Muscle of leg (tissue), 11 donors: Measurements from ENCODE around the gene PTP4A2. TPM values are rescaled to one million over a fixed set of nuclear protein-coding genes. Genes with fewer than 3 reads are reported as not detected.
"Not testable (repeated sequence)": the region's sequence is repeated elsewhere in the genome, so short reads cannot be mapped to it uniquely, and the experiment has no call there.

Source experiments
- DNase-seq: peaks from one replicate; pipeline ENCODE4 v3.0.0; 2013
- H3K27ac ChIP-seq: one replicate; pipeline ENCODE4 v1.5.1; 2013; ENCODE audit warnings: mild to moderate bottlenecking, low read length, control low read depth
- H3K27me3 ChIP-seq: one replicate; pipeline ENCODE4 v1.6.1; 2013; ENCODE audit warnings: low read length; ENCODE audit not compliant: control insufficient read depth, insufficient read depth
- H3K36me3 ChIP-seq: one replicate; pipeline ENCODE4 v1.6.1; 2013; ENCODE audit warnings: low read length; ENCODE audit not compliant: control insufficient read depth, insufficient read depth
- H3K4me1 ChIP-seq: one replicate; pipeline ENCODE4 v1.6.1; 2013; ENCODE audit warnings: low read length; ENCODE audit not compliant: control insufficient read depth, insufficient read depth
- H3K4me3 ChIP-seq: one replicate; pipeline ENCODE4 v1.5.1; 2013; ENCODE audit warnings: low read length, control low read depth
- H3K9me3 ChIP-seq: replicated peaks from 2 replicates; pipeline ENCODE4 v1.6.1; 2013; ENCODE audit warnings: low read depth, low read length; ENCODE audit not compliant: control insufficient read depth
- WGBS: methylation state at CpG from one replicate; pipeline ENCODE4 v1.1.5; 2013; ENCODE audit warnings: missing lambda C conversion rate; ENCODE audit not compliant: insufficient coverage; 5-methylcytosine and 5-hydroxymethylcytosine counted together
- polyA plus RNA-seq, 8 donors: library from polyadenylated mRNA; unstranded; fragments of 120-200 nt; gene quantifications; one replicate each; pipeline versions ENCODE4 v1.2.1 to v1.2.3, GENCODE V29; 2013; ENCODE audit warnings: inconsistent platforms in 1 of 8, low replicate concordance in 1 of 8; ENCODE audit not compliant: insufficient read length in 8 of 8, insufficient read depth in 1 of 8
- total RNA-seq: library from RNA; stranded (reverse); fragments of 120-200 nt; gene quantifications from one replicate; pipeline ENCODE4 v1.2.4, GENCODE V29; 2013

The PTP4A2 gene
- total and polyA plus RNA-seq, 9 donors = 147 to 260 (median 203) TPM

GRCh38 chr1:31925824-31926223, 12.3 kb downstream of the PTP4A2 start:
- DNase-seq, H3K36me3 ChIP-seq, H3K27me3 ChIP-seq, H3K4me1 ChIP-seq, H3K27ac ChIP-seq, H3K4me3 ChIP-seq, H3K9me3 ChIP-seq: not testable (repeated sequence)
- 97% methylated on average over 5 of the region's 13 CpGs for WGBS

DNA sequence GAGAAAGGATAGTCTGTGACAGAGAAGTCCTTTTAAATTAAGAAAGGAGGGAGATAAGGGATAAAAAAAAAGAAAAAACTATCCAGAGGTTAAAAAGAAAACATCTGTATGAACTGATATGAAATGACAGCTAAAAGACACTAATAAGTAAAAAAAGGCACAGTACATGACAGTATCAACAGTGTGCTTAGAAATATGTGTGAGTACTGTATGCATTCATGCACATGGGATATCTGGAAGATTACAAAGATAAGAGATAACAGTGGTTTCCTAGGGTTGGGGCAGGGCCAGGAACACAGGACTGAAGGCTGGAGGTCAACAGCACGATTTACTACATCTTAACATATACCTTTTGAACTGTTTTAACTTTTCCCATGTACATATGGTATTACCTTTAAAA, 13.3 kb downstream of the PTP4A2 start:
- H3K9me3 ChIP-seq = no peaks in the 10 kb centered on the region
- no peak for DNase-seq
- no CpG with 5 or more reads among the region's 1 CpG for WGBS
- no peak overlapping the region for H3K4me3 ChIP-seq
- H3K4me1 ChIP-seq = peaks cover 7% of the 10 kb centered on the region
- no peaks in the 10 kb centered on the region for H3K27me3 ChIP-seq
- no peak overlapping the region for H3K27ac ChIP-seq
- H3K36me3 ChIP-seq = peaks cover 2% of the 10 kb centered on the region

DNA sequence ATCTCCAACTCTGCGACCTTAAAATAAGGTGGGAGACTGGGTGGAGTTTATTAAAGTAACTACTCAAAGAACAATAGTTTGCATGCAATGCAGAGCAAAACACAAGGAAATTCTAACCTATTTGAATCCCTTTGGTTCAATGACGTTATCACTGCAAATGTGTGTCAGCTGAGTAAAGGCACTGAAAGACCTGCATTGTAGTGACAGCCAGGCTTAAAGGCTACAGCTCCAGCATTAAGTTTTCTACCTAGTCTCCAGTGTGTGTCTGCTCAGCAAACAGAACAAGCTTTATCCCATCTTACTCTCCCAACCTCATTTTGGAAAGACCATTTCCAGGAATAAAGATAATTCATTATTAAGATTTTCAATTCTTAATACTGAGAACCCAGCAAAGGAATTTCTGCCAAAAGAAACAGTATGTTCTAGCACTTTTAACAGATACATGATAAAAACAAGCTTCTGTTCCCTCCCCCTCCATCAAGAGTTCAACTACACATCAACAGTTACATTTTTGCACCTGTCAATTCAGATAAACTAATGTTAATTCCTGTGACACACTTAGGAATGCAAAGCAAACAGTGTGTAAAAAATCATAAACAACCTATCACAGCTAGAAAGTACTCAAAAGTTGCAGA, 14.2 kb downstream of the PTP4A2 start:
- no peak for DNase-seq
- WGBS = 56% methylated on average over 1 of the region's 2 CpGs
- Histone ChIP-seq H3K4me1 (peaks cover 7% of the 10 kb centered on the region), H3K4me3 (no peak overlapping the region), H3K36me3 (no peaks in the 10 kb centered on the region), H3K27me3 (no peaks in the 10 kb centered on the region), H3K9me3 (no peaks in the 10 kb centered on the region), H3K27ac (no peak overlapping the region)

DNA sequence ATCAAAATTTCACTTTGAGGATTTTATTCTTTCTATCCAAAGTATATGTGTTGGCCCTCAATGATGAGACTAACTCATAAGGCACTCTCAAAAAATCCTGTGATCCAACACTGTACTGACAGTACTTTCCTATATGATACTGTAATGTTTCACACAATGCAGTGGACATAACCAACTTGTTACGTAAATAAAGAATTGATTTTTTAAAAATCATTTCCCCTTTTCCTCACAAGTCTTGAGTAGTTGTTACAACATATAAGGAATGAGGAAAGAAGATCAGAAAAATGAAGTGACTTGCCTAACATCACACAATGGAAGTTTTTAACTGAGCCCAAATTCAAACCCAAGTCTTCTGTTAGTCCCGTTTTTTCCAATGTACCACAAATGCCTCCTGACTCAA, 17.2 kb downstream of the PTP4A2 start:
- WGBS = 60% methylated on average over 1 of the region's 2 CpGs
- Histone ChIP-seq H3K4me1 (no peaks in the 10 kb centered on the region), H3K9me3 (no peaks in the 10 kb centered on the region), H3K4me3 (no peak overlapping the region), H3K27me3 (no peaks in the 10 kb centered on the region), H3K27ac (no peak overlapping the region), H3K36me3 (peaks cover 6% of the 10 kb centered on the region)
- DNase-seq = no peak

DNA sequence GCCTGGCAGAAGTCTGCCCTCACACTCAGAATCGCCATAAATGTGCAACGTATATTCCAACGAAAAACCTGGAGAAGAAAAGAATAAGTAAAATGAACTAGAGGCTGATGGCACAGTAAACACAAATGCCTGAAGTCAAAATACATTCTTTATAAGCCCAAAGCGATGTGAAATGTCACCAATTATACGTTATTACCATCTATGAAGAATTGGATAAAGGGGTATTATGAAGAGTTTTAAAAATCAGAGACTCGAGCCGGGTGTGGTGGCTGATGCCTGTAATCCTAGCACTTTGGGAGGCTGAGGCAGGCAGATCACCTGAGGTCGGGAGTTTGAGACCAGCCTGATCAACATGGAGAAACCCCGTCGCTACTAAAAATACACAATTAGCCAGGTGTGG, 18.6 kb downstream of the PTP4A2 start:
- no peaks in the 10 kb centered on the region for H3K27me3 ChIP-seq
- no peak overlapping the region for H3K27ac ChIP-seq
- 97% methylated on average over 5 of the region's 10 CpGs for WGBS
- H3K4me1 ChIP-seq = no peaks in the 10 kb centered on the region
- no peak overlapping the region for H3K4me3 ChIP-seq
- no peak for DNase-seq
- peaks cover 14% of the 10 kb centered on the region for H3K36me3 ChIP-seq
- no peaks in the 10 kb centered on the region for H3K9me3 ChIP-seq

DNA sequence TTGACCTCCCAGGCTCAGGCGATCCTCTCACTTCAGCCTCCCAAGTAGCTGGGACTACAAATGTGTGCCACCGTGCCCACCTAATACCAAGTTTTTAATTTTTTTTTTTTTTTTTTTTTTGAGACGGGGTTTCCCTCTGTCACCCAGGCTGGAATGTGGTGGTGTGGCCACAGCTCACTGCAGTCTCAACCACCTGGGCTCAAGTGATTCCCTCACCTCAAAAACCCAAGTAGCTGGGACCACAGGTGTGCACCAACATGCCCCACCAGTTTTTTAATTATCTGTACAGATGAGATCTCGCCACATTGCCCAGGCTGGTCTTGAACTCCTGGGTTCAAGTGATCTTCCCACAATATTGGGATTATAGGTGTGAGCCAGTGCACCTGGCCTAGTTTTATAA, 22.7 kb downstream of the PTP4A2 start:
- Histone ChIP-seq H3K9me3 (no peaks in the 10 kb centered on the region), H3K27ac (no peak overlapping the region), H3K4me3 (no peak overlapping the region), H3K27me3 (no peaks in the 10 kb centered on the region), H3K4me1 (no peaks in the 10 kb centered on the region), H3K36me3 (peaks cover 35% of the 10 kb centered on the region)
- no peak for DNase-seq
- WGBS = no CpG with 5 or more reads among the region's 4 CpGs

DNA sequence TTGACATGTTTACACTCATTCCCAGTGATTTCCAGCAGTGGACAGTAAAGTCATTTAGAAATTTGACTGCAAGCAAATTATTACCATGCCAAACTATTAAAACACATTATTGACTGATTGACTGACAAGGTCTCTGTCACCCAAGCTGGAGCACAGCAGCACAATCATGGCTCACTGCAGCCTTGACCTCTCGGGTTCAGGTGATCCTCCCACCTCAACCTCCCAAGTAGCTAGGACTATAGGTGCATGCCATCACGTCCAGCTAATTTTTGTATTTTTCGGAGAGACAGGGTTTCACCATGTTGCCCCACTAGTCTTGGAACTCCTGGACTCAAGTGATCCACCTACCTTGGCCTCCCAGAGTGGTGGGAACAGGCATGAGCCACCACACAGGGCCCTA, 24.2 kb downstream of the PTP4A2 start:
- H3K27ac ChIP-seq = no peak overlapping the region
- peaks cover 39% of the 10 kb centered on the region for H3K36me3 ChIP-seq
- H3K27me3 ChIP-seq = no peaks in the 10 kb centered on the region
- DNase-seq = no peak
- H3K9me3 ChIP-seq = no peaks in the 10 kb centered on the region
- H3K4me3 ChIP-seq = no peak overlapping the region
- H3K4me1 ChIP-seq = no peaks in the 10 kb centered on the region
- 88% methylated on average over 3 of the region's 3 CpGs for WGBS

- H3K36me3 ChIP-seq = peaks cover 42% of the 10 kb centered on the region
- H3K4me1 ChIP-seq = no peaks in the 10 kb centered on the region
- no peak overlapping the region for H3K4me3 ChIP-seq
- no CpG with 5 or more reads among the region's 1 CpG for WGBS
- DNase-seq = no peak
- H3K9me3 ChIP-seq = no peaks in the 10 kb centered on the region
- no peak overlapping the region for H3K27ac ChIP-seq
- no peaks in the 10 kb centered on the region for H3K27me3 ChIP-seq
Measured at GRCh38 chr1:31912839-31913239, 25.3 kb downstream of the PTP4A2 start.

DNA sequence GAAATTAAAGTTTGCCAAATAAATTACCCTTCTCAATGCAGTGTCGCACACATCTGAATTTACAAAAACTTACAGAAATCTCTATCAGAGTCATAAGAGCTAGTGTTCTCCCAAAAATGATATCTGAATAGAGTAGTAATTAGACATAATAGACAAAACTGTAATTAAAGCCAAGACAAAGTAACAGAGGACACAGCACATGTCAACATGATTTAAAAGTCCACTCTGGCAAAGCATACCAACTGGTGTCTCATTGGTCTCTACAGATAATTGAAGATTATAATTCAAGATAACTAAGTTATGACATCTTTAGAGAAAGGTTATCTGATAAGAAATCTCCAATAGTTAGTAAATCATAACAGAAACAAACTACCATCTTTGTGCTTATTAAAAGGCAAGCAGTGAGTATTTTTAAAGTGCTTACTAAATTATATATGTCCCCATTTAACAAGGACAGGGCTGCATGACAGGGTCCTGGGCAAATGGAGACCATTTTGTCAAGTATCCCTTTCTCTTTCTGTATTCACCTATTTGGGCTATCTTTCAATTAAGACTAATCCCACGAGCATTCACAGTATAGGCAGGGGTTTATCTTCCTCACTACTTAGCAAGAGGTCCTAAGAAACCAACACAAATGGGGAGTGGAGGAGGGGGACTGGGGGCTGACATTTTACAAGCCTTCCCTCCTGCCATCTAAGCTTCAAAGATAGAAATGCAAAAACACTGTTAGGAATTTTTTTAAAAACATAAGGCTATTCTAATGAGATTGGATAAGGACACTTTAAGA, 26.0 kb downstream of the PTP4A2 start:
- H3K9me3 ChIP-seq = no peaks in the 10 kb centered on the region
- DNase-seq = no peak
- no peaks in the 10 kb centered on the region for H3K4me1 ChIP-seq
- no CpG with 5 or more reads among the region's 2 CpGs for WGBS
- no peaks in the 10 kb centered on the region for H3K27me3 ChIP-seq
- no peak overlapping the region for H3K4me3 ChIP-seq
- H3K36me3 ChIP-seq = peaks cover 48% of the 10 kb centered on the region
- no peak overlapping the region for H3K27ac ChIP-seq

- Histone ChIP-seq H3K27ac (no peak overlapping the region), H3K36me3 (peaks cover 53% of the 10 kb centered on the region), H3K4me3 (no peak overlapping the region), H3K4me1 (no peaks in the 10 kb centered on the region), H3K9me3 (no peaks in the 10 kb centered on the region), H3K27me3 (no peaks in the 10 kb centered on the region)
- WGBS = no CpG with 5 or more reads among the region's 2 CpGs
- DNase-seq = no peak
Measured at GRCh38 chr1:31910933-31911332, 27.2 kb downstream of the PTP4A2 start.
